ENCODE measurements around the gene SHROOM2. TPM values are rescaled to one million over a fixed set of nuclear protein-coding genes. Genes with fewer than 3 reads are reported as not detected.

The SHROOM2 gene
- total and polyA plus RNA-seq, 9 of the 15 experiments (the other 6 are each of a cell fraction or from before 2014, with no cell fraction given): not detected

DNA sequence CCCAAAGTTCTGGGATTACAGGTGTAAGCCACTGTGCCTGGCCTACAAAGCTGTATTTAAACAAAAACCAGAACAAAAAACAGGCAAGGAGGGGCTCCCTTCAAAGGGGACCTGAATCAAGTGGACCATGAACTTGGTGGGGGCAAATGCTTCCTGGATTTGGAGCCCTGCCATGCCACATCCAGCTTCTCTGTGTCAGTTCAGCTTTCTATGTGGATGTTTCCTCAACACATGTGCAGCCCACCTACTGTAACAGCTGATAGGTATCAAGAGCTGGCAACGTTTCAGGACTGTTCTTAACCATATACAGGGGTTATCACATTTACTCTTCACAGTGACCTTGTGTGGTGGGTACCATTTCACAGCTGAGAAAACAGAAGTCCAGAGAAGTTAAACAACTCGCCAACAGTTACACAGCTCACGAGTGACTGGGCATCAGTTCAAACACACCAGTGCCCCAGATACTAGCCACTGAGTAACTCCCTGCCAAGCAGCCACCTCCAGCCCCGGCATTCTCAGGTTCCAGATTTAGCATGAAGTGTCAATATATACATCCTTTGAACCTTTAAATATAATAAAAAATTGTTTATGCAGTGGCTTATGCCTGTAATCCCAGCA lies 28.1 kb upstream of the SHROOM2 start (continued):
- TF ChIP-seq TAF9B (IDR thresholded peaks at IDR 0.05; ENCODE audit: partially characterized antibody) (no peak), ZNF23 (CRISPR knock-in tag; IDR thresholded peaks at IDR 0.05) (no peak), ZNF354B (CRISPR knock-in tag; IDR thresholded peaks at IDR 0.05) (no peak), FOXK1 (CRISPR knock-in tag; IDR thresholded peaks at IDR 0.05; ENCODE audit: borderline replicate concordance) (no peak)

DNA sequence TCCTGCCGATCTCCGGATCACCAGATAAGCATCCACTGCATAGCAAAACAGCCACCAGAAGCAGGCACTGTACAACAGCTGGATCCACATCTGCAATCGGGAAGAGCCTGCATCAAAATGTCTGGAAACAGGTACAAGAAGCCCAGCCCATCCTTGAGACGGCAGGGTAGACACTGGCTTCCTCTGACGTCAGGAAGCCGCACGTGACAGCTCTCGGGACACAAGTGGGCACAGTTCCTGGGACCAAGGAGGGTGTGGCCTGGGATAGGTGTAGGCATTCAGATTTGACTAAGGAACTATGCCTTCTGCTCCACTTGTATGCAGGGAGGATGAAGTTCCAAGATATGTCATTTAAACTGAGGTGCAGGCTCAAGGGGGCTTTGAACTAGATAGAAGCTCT lies 26.9 kb upstream of the SHROOM2 start:
- Histone ChIP-seq H3K9me1 (ENCODE audit: control insufficient read depth, insufficient read depth, low read length) (no peaks in the 10 kb centered on the region), H3K27ac (ENCODE audit: extremely low read depth, low read depth, low read length) (no peak overlapping the region), H3K9me3 (replicated peaks; ENCODE audit: control insufficient read depth, insufficient read depth, low read depth, low read length) (no peaks in the 10 kb centered on the region), H3K27me3 (ENCODE audit: control insufficient read depth in 2 of 2, insufficient read depth in 2 of 2, low read length in 2 of 2) (peaks cover 2 to 11% of the 10 kb centered on the region in 2 experiments; a peak in 4 of 5 replicates), H3K79me2 (ENCODE audit: control insufficient read depth, insufficient read depth, low read length) (no peaks in the 10 kb centered on the region), H2AFZ (ENCODE audit: low read depth, low read length) (no peak overlapping the region), H4K20me1 (replicated peaks; ENCODE audit: control insufficient read depth, insufficient read depth, low read length) (no peaks in the 10 kb centered on the region), H3K9ac (ENCODE audit: insufficient read depth in 1 of 2, low read depth in 2 of 2, low read length in 2 of 2) (no peak overlapping the region), H3K4me1 (replicated peaks in 1 of 2; ENCODE audit: control insufficient read depth in 2 of 2, insufficient read depth in 2 of 2, low read length in 2 of 2) (no peaks in the 10 kb centered on the region), H3K4me2 (ENCODE audit: insufficient read depth, low read length) (no peak overlapping the region), H3K4me3 (no peak overlapping the region), H3K36me3 (ENCODE audit: control insufficient read depth, insufficient read depth, low read length) (no peaks in the 10 kb centered on the region)
- in situ Hi-C loops (cut with MboI) (no loop called here), intact Hi-C loops (cut with micrococcal nuclease) (no loop called here)
- POLR2A ChIA-PET: interaction anchor here (0.5 kb wide), 1 partner anchor 1096 kb away, joined by 3 read pairs; no protein-coding TSS in a partner anchor
- DNase-seq (ENCODE audit: extremely low read depth in 1 of 4, low spot score in 3 of 4): no peak
- WGBS (ENCODE audit: insufficient coverage, low coverage, missing lambda C conversion rate): 2% methylated on average over 8 of the region's 8 CpGs
- 0 out of 2 replicates have a peak, but pooled peaks have one; percentile 32 for TF ChIP-seq BHLHE40 (IDR thresholded peaks at IDR 0.05; ENCODE audit: low read length)
- TF ChIP-seq, protein P1, sequence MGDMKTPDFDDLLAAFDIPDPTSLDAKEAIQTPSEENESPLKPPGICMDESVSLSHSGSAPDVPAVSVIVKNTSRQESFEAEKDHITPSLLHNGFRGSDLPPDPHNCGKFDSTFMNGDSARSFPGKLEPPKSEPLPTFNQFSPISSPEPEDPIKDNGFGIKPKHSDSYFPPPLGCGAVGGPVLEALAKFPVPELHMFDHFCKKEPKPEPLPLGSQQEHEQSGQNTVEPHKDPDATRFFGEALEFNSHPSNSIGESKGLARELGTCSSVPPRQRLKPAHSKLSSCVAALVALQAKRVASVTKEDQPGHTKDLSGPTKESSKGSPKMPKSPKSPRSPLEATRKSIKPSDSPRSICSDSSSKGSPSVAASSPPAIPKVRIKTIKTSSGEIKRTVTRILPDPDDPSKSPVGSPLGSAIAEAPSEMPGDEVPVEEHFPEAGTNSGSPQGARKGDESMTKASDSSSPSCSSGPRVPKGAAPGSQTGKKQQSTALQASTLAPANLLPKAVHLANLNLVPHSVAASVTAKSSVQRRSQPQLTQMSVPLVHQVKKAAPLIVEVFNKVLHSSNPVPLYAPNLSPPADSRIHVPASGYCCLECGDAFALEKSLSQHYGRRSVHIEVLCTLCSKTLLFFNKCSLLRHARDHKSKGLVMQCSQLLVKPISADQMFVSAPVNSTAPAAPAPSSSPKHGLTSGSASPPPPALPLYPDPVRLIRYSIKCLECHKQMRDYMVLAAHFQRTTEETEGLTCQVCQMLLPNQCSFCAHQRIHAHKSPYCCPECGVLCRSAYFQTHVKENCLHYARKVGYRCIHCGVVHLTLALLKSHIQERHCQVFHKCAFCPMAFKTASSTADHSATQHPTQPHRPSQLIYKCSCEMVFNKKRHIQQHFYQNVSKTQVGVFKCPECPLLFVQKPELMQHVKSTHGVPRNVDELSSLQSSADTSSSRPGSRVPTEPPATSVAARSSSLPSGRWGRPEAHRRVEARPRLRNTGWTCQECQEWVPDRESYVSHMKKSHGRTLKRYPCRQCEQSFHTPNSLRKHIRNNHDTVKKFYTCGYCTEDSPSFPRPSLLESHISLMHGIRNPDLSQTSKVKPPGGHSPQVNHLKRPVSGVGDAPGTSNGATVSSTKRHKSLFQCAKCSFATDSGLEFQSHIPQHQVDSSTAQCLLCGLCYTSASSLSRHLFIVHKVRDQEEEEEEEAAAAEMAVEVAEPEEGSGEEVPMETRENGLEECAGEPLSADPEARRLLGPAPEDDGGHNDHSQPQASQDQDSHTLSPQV (IDR thresholded peaks at IDR 0.05): no peak
- CTCF ChIA-PET (ENCODE audit: low intra/inter-chr PET ratio): no interaction called here
- no peak for ATAC-seq
- no TSS peak for BruUV-seq (replicated peaks)
- no peak for FAIRE-seq
